Right forelimb (tissue), 1 donor: Measurements from ENCODE around the gene CRYAB.
"Not testable (repeated sequence)": the region's sequence is repeated elsewhere in the genome, so short reads cannot be mapped to it uniquely, and the experiment has no call there.

Source experiments
- DNase-seq: peaks from one replicate; pipeline ENCODE4 v3.0.0-alpha.2; 2018

CRYAB gene

GRCh38 chr11:111933176-111933575, 21.6 kb upstream of the CRYAB start:
- not testable (repeated sequence) for DNase-seq

DNA sequence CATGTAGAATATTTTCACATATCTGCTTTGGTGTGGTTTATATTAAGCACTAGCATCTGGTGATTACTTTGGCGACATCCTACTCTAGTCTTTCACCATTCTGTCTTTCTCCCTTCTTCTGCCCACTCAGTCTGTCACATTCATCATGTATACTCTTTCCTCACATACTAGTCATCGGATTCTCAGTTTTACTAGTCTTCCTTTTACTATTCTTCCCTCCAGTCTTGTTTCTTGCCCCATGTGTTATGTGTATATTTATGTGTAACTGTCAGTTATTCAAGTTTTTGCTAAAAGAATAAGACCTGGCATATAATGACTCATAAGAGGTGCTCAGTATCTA, 21.0 kb upstream of the CRYAB start:
- DNase-seq, result no peak

- DNase-seq, result no peak
Observed at GRCh38 chr11:111930472-111930871, 18.9 kb upstream of the CRYAB start.

GRCh38 chr11:111926505-111927391, 15.2 kb upstream of the CRYAB start:
- DNase-seq, result peak; percentile 98

- DNase-seq, result no peak
Observed at GRCh38 chr11:111925953-111926352, 14.4 kb upstream of the CRYAB start.

GRCh38 chr11:111923951-111924350, 12.4 kb upstream of the CRYAB start:
- DNase-seq, result no peak

GRCh38 chr11:111923351-111923788, 11.8 kb upstream of the CRYAB start:
- no peak for DNase-seq

- no peak for DNase-seq
Observed at GRCh38 chr11:111922803-111923202, 11.2 kb upstream of the CRYAB start.

DNA sequence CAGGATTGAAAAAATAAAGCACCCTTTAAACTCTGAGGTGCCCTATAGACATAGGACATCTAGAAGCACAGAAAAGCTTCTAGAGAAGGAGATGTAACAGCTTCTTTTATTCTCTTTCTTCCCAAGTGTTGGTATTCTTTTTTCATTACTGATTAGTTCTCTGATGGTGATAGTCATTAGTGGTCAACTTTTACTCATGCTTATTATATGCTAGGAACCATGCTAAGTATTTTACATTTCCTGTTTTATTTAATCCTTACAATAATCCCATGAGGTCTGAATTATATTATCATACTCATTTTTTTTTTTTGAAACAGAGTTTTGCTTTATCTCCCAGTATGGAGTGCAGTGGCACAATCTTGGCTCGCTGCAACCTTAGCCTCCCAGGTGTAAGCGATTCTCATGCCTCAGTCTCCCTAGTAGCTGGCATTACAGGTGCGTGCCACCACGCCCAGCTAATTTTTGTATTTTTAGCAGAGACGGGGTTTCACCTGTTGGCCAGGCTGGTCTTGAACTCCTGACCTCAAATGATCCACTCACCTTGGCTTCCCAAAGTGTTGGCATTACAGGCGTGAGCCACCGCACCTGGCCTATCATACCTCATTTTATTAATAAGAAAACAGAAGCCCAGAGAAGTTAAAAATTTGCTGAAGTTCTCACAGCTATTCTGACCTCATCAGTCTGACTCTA, 10.1 kb upstream of the CRYAB start:
- DNase-seq, result no peak

DNA sequence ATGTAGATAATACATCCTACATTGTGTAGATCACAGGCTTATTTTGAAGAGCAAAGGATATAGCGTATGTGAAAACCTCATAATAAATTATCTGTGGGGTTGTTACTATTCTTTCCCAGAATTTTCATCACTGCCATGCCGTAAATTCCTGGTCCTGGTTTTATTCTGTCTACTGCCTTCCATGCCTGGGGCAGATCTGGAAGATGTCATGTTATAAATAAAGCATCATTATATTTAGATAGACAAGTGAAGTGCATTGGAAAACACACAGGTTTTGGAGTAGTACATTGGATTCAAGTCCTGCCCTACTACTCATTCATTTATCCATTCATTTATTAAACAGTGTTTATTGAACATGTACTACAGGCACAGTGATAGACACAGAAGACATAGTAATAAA, 9.3 kb upstream of the CRYAB start:
- DNase-seq, result no peak

DNA sequence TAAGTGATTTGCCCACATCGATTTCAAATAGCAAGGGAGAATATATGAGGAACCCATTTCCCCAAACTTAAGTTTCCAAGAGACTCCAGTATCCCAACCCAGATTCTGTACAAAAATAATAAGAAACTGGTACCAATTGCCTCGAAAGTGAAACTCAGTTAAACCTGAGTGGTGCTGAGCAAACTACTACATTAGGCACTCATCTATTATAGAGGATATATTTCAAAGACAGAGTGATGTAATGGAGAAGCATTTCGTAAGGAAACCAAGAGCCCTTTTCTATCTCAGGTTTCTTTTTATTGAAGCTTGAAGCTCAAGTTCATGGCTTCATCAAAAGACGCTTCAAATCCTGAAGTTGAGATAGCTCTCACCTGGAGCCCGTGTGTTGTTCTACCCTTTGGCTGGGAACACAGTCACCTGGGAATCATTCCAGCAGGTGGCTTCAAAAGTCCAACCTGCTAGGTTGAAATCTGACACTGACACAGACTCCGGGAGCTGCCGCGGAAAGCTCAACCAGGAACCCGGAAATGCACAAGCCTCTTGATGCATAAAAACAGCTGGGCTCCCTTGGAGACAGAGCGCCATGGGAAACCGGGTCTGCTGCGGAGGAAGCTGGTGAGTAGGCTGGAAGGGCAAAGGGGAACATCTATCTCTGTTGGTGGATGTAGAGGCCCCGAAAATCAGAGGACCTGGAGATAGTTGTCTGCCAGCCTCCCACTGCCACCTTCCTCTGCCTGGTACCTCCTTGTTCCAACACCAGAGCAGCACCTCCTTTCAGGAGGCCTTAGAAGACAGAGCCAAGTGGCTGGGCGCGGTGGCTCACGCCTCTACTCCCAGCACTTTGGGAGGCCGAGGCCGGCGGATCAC, 7.1 kb upstream of the CRYAB start, which contains the start of gene C11orf52:
TSS of gene C11orf52 (plus strand) at position 524 of the 867 bp plus-strand sequence. CDS start at position 584, 60 bp downstream.
- DNase-seq, result no peak

GRCh38 chr11:111917788-111918187, 6.2 kb upstream of the CRYAB start:
- no peak for DNase-seq

- DNase-seq, result no peak
Observed at GRCh38 chr11:111917312-111917711, 5.7 kb upstream of the CRYAB start.

- DNase-seq, result no peak
Observed at GRCh38 chr11:111916768-111917167, 5.2 kb upstream of the CRYAB start.

DNA sequence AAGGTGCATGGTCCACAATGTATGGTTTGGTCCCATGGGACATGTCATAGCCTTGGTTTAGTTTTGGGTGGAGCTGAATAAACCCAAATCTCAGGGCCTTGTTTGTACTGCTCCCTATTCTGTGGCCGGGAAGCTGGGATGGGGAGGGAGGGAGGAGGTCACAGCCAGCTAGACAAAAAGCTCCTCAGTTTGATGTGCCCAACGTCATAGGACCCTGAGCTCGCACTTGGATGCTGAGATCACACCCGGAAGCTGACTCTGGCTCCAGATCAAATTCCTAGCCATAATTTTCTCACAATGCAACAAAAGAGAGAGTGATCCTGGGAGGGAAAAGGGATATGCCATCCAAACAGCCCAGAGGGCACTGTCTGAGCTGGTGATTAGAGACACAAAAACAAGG, 2.4 kb upstream of the CRYAB start:
- no peak for DNase-seq

- DNase-seq, result peak; percentile 60
Observed at GRCh38 chr11:111913031-111913861, 1.7 kb upstream of the CRYAB start.

- peak; percentile 70 for DNase-seq
Observed at GRCh38 chr11:111912535-111912934, 965 bp upstream of the CRYAB start, which contains the start of gene HSPB2. Gene HSPB2 (plus strand): TSS chr11:111912734. CDS start chr11:111912830, 96 bp downstream.

DNA sequence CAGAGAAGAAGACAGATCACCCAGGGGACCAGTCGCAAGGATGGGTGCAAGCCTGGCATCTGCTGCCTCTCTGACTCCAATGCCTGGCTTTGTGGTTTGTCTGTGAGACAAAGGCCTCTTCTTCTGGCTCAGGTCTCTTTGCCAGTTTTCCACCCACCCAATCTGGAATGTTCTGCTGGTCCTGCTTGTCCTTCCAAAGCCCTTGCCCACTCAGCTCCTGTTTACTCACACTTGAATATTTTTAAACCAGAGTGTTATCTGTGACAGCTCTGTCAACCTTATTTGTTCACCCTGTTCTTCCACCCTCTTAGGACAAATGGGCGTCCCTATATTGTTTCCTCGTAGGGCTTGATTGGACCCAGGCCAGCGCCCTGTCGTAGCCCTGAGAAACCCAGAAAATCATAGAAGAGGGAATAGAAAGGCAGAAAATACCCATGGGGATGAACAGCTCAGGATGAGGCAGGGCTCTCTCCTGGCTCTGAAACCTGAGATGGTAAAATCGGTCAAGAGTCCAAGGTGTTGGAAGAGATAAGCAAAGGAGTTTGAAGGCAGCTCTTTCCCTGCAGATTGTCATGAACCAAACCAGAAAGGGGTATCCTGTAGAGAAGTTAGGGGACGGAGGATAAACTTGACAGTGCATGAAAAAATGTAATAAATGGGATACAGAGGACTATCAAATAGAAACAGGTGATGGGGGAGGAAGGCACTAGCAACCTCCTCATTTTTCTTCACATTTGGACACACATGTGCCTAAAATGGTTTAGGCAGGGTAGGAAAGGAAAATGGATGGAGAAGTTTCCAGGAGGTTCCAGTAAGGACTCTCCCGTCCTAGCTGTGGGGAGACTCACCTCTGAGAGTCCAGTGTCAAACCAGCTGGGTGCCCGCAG, 651 bp downstream of the CRYAB start:
- DNase-seq, result no peak

DNA sequence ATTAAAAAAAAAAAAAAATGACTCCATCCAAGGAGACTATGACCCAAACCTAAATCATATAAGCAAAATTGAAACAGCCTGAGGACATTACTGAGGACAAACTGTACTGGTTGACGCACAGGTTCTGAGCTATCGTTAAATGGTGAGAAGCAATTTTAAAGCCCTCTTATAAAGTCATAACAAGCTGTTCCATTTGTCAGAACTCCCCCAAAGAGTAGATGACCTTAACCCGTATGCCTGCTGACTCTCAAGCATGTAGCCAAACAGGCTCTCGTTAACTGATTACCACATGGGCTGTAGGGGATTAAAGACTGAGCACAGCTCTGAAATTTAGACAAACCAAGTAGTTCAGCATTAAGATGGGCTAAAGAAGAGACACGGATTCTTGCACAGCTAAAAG, 2.2 kb downstream of the CRYAB start:
- DNase-seq, result no peak

GRCh38 chr11:111908639-111909305, 2.8 kb downstream of the CRYAB start:
- DNase-seq, result no peak
